ENCODE measurements around the gene MYBPC2.

The MYBPC2 gene

DNA sequence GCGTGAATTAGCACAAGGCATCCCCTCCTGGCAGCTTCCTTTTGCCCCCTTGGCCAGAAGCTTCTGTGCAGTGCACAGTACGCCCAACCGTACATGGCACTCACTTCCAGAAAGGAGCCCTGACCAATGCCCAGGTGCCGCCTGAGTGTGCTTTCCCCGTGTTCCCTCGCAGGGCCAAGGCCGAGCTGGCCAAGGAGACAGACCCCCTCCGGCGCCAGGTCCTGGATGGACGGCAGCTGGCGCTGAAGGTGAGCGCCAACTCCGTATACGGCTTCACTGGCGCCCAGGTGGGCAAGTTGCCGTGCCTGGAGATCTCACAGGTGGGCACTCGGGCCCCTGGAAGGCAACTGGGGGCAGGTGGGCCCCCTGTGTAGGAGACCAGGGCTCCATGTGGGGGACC, 23.3 kb upstream of the MYBPC2 start:
- in situ Hi-C loops (cut with HindIII; ENCODE audit: low sequenced_read_pairs), result no loop called here

DNA sequence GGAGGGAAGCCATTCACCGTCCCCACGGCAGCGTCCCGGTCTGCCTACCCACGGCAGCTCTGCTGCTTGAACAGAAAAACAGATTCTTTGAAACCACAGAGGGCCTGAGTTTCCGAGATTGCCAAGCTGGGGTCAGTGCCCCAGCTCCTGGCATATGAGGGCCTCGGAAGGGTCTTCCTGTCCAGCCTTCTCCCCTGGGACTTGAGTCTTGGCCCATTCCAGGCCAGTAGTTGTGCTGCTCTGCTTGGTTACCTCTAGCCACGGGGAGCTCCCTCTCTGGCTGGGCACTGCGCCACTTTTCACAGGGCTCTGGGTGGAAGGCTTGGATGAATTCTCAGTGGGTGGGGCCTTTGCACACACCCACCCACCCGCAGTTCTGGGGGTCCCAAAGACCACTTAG, 22.6 kb upstream of the MYBPC2 start:
- in situ Hi-C loops (cut with HindIII; ENCODE audit: low sequenced_read_pairs), result no loop called here

DNA sequence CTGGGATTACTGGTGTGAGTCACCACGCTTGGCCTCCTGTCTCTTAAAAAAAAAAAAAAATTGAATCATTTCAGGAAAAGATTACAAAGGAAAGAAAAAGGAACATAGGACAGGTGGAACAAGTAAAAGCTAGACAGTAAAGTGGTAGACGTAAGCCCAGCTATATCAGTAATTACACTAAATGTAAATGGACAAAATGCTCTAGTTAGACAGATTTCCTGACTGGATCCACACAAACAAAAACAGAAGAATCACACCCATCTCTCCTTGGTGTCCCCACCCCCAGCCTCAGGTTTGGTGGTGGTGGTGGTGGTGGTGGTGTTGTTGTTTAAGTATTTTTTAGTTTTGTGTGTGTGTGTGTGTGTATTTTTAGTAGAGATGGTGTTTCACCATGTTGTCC, 20.3 kb upstream of the MYBPC2 start:
- in situ Hi-C loops (cut with HindIII; ENCODE audit: low sequenced_read_pairs), result no loop called here

DNA sequence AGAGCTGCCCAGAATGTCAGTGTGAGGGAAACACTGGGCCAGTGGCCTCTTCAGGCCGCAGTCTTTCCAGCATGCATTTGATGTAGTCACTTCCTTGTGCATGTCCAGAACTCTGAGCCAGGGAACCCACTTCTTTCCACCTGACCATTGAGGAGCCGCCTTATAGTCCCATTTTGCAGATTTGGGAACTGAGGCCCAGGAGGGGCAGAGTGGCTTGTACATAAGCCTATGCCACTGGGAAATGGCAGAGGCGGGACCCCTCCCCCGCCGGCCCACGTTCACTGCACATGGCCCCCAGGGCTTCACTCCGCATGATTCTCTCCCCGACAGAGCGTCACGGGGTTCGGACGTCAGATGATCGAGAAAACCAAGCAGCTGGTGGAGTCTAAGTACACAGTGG, 19.6 kb upstream of the MYBPC2 start:
- in situ Hi-C loops (cut with HindIII; ENCODE audit: low sequenced_read_pairs), result no loop called here

DNA sequence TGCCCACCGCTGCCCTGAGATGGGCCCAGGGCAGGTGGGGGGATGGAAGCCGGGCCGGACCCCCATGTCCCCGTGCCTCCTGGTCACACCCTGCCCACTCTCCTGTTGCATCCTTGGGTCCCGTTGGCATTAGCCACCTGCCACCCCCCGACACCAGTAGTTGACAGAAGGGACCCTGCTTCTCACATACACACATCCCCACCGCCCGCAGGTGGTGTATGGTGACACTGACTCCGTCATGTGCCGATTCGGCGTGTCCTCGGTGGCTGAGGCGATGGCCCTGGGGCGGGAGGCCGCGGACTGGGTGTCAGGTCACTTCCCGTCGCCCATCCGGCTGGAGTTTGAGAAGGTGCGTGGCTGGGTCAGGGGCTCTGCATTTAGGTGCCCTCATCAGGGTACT, 19.2 kb upstream of the MYBPC2 start:
- in situ Hi-C loops (cut with HindIII; ENCODE audit: low sequenced_read_pairs), result no loop called here

DNA sequence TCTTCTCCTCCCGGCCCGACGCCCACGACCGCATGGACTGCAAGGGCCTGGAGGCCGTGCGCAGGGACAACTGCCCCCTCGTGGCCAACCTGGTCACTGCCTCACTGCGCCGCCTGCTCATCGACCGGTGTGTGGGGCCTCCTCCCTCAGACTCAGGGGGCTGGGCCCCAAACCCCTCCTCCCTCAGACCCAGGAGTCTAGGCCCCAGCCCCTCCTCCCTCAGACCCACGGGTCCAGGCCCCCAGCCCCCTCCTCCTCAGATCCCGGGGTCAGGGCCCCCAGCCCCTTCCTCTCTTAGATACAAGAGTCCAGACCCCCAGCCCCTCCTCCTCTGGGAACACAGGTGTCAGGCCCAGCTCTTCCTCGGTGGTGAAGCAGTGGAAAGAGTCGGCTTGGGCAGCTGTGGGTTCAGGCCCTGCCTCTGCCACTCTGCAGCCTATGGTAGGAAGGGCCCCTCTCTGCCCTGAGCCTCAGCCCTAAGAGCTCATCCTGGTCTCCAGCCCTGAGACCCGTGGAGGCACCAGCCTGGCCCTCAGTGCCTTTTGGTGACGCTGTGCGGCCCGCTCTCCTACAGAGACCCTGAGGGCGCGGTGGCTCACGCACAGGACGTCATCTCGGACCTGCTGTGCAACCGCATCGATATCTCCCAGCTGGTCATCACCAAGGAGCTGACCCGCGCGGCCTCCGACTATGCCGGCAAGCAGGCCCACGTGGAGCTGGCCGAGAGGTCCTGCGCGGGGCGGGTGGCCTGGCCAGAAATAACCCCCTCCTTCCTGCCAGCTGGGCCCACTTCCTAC, 17.6 kb upstream of the MYBPC2 start:
- in situ Hi-C loops (cut with HindIII; ENCODE audit: low sequenced_read_pairs), result no loop called here

DNA sequence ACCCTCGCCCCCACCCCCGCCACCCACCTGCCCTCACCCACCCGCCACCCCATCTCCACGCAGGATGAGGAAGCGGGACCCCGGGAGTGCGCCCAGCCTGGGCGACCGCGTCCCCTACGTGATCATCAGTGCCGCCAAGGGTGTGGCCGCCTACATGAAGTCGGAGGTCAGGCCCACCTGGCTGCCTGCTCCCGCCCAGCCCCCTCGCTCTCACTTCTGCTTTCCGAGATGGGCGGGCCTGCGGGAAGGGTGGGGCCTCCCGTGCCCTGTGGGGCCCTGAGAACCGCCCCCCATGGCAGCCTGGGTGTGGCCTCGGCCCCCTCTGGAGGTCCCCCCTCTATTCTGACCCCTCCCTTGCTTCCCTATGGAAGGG, 17.0 kb upstream of the MYBPC2 start:
- in situ Hi-C loops (cut with HindIII; ENCODE audit: low sequenced_read_pairs), result no loop called here

DNA sequence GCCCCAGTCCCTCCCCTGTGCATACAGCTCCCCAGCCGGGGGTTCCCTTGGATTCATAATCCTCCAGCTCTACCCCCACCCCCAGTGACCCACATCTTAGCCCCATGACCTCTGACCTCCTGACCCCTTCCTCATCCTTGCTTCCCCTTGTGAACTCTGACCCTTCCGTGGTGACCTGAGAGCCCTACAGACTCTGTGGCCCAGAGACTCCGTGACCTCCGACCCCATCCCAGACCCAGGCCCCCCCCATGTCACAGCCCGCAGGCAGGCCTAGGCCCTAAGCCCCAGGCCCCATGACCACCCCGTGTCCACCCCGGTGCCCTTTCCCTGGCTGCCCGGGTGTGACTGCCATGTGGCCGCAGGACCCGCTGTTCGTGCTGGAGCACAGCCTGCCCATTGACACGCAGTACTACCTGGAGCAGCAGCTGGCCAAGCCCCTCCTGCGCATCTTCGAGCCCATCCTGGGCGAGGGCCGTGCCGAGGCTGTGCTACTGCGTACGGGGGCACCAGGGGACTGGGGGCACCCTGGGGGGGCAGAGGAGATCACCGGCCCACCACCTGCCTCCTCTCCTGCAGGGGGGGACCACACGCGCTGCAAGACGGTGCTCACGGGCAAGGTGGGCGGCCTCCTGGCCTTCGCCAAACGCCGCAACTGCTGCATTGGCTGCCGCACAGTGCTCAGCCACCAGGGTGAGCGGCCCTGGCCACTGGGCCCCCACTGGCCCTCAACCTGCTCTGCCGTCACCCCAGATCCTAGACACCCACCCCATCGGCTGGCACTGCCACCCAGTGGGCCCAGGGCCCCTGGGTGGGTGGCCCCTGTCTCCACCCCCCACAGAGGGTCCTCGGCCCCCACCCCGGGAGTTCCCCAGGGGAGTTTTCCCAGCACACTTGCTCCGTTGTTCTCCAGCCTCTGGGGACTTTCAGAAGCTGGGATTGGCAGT, 16.4 kb upstream of the MYBPC2 start:
- in situ Hi-C loops (cut with HindIII; ENCODE audit: low sequenced_read_pairs), result no loop called here

DNA sequence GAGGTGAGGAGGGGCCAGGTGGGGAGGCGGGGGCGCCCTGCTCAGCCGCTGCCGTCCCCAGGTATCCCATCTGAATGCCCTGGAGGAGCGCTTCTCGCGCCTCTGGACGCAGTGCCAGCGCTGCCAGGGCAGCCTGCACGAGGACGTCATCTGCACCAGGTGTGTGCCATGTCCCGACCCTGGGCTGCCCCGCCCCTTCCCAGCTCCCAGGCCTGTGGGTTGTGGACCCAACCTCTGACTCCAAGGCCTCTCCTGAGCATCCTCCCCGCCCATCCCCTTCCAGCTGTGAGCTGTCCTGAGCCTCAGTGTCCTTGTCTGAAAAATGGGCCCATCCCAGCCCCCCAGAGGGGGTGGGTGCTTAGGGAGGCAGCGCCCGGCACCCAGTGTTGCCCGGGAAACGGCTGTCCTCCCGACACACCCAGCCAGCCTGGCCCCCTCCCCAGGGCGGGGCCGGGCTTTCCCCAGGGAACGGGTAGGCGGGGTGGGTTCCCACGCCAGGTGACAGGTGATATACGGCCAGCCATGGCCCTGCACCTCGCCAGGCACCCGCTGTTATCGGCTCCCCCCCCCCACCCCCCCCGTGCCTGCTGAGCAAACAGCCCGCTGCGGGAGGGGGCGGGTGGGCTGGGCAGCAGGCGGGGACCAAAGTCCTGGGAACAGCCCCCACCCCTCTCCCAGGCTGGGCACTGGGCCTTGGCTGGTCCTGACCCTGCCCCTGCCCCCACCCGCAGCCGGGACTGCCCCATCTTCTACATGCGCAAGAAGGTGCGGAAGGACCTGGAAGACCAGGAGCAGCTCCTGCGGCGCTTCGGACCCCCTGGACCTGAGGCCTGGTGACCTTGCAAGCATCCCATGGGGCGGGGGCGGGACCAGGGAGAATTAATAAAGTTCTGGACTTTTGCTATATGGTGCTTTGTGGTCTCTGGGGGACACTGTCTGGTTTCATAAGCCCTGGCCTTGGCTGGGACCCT, 15.3 kb upstream of the MYBPC2 start:
- in situ Hi-C loops (cut with HindIII; ENCODE audit: low sequenced_read_pairs), result no loop called here

DNA sequence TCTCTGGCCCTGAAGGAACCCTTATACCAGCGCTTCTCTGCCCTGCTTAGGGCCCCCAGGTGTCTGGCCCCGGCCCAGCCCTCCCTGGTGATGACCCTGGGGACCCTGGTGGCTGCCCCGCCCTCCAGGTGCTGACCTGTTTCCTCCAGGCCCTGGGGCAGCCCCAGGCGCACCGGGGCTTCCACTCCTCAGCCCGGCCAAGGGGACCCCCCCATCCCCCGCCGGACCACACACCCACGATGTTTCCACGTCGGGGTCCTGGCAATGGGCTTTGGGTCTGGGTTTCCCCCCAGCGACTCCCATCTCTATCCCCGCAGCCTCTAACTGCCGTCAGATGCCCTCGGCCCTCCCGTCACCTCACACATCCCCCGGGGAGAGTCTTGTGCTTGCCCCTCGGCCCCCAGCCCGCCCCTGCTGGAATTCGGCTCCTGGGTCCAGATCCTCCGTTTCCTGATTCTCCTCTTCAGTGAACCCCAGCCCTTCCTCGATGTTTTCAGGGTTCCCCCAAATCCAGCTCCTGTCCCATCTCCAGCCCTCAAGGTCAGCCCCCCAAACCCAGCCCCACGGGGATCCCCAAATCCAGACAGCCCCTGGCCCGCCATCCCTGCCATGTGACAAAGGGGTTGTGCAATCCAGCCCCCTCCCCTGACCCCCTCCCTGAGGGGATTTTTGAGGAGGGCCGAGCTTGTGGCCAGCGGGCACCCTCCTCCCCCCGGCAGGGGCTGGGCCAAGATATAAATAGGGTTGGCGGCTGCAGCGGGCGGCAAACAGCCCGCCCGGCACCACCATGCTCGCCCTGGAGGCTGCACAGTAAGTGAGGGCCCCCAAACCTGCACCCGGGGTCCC, 14.3 kb upstream of the MYBPC2 start, which contains the start of gene SPIB:
TSS of gene SPIB (plus strand) at position 763 of the 846 bp plus-strand sequence. CDS start at position 788, 25 bp downstream.
- in situ Hi-C loops (cut with HindIII; ENCODE audit: low sequenced_read_pairs), result no loop called here

DNA sequence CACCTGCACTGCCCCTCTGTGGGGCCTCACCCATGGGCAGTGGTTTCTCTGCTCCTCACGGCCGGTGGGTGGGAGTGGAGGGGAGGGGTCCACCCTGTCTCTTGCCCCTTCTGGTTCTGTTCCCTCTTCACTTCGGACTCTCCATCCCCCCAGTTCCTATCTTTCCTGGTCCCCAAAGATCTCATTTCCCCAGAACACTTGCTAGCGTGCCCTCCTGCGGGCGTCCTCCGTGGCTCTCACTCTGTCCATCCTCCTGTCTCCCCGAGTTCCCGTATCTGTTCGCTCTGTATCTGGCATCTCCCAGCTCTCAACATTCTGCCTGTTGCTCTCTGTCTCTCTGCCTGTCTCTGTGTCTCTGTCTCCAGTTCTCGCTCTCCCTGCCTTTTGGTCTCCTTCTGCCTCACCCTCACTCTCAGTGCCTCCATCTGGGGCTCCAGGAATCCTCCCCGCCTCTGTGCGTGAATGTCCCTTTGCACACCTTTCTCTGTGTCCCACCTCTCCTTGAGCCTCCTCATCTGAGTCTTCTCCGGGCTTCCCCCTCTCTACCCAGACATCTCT, 13.6 kb upstream of the MYBPC2 start:
- in situ Hi-C loops (cut with HindIII; ENCODE audit: low sequenced_read_pairs), result no loop called here

DNA sequence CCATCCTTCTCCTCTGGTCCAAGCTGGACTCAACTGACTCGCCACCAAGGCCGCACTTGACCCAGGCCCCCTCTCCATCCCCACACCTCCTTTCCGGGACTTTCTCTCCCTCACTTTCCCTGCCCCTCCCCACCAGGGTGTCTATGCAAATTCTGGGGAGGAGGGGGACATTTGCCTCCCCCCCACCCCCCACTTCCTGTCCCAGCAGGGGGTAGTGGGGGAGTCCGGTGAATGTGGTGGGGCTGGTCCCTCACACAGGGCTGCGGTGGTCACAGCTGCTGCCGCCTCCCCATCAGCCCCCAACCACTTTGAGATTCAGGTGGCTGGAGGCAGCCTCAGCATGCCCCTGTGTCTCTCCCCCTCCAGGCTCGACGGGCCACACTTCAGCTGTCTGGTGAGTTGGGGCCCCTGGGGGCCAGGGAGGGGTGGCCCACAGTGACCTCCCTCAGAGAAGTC, 13.1 kb upstream of the MYBPC2 start:
- in situ Hi-C loops (cut with HindIII; ENCODE audit: low sequenced_read_pairs), result no loop called here

DNA sequence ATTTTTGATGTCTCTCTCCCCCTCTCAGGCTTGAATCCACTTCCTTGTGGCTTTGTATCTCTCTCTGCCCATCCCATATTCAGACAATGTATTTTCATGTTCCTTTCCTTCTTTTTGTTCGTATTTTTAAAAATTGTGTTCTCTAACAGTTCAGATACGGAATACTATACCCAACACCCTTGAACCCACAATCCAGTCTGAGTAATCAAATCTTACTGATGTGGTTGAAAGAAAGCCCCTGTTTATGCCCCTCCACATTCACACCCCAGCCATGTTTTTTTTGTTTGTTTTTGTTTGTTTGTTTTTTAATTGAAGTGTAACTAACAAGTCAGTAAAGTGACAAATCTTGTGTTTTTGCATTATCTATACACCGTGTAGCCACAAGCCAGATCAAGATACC, 12.6 kb upstream of the MYBPC2 start:
- in situ Hi-C loops (cut with HindIII; ENCODE audit: low sequenced_read_pairs), result no loop called here

DNA sequence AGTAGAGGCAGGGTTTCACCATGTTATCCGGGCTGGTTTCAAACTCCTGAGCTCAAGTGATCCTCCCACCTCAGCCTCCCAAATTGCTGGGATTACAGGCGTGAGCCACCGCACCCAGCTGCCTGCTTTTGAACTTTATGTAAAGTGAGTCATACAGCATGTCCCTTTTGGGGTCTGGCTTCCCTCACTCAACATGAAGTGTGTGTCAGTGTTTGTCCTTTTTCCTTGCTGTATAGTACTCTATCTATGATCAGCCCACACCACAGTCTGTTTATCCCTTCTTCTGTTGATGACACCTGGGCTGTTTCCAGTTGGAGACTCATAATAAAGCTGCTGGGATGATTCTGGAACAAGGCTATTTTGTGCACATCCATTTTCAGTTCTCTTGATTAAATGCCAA, 11.9 kb upstream of the MYBPC2 start:
- in situ Hi-C loops (cut with HindIII; ENCODE audit: low sequenced_read_pairs), result no loop called here

DNA sequence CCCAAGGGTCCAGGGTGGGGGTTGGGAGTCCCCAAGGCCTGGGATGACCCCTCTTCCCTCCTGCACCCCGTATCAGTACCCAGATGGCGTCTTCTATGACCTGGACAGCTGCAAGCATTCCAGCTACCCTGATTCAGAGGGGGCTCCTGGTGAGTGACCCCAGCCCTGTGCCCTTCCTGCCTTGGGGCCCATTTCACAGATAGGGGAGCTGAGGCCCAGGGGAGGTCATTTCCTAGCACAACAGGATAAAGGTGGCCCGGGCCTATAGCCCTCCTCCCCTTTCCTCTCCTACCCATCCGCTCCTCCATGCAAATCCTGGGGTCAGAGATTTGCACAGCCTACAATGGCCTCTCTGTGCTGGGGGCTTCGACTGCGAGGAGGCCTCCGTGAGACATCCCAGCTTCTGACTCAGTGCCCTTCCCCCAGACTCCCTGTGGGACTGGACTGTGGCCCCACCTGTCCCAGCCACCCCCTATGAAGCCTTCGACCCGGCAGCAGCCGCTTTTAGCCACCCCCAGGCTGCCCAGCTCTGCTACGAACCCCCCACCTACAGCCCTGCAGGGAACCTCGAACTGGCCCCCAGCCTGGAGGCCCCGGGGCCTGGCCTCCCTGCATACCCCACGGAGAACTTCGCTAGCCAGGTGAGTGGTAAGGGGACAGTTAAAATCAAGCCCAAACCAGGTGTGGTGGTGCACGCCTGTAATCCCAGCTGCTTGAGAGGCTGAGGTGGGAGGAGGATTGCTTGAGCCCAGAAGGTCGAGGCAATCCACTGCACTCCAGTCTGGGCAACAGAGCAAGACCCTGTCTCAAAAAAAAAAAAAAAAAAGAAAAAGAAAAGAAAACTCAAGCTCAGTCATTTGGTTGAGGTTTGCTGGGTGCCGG, 10.1 kb upstream of the MYBPC2 start:
- in situ Hi-C loops (cut with HindIII; ENCODE audit: low sequenced_read_pairs), result no loop called here

DNA sequence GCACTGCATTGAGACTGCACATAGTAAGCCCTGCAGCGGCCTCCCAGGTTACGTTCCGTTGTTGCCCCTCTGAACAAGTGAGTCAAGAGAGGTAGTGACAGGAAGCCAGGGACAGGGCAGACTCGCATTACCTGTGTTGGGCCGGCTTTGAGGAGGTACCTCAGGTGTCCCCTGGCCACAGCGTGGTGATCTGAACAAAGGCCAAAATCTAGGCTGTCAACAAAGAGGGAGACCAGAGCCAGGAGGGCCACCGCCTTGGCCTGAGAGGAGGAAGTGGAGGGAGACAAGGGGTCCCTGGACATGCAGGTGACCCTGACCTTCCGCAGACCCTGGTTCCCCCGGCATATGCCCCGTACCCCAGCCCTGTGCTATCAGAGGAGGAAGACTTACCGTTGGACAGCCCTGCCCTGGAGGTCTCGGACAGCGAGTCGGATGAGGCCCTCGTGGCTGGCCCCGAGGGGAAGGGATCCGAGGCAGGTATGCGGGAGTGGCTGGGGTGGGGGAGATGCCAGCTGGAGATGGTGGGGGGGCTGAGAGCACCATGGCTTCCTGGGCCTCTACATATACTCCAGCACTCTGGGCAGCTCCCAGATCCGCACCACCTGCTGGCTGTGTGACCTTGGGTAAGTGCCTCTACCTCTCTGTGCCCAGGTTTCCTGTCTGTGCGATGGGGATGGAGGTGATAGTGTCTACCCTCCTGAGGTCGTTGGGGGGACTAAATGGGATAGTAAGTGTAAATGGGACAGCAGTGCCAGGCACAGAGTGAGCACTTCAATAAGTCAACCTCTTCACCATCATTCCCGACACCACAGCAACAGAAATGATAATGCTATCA, 9.2 kb upstream of the MYBPC2 start:
- in situ Hi-C loops (cut with HindIII; ENCODE audit: low sequenced_read_pairs), result no loop called here

DNA sequence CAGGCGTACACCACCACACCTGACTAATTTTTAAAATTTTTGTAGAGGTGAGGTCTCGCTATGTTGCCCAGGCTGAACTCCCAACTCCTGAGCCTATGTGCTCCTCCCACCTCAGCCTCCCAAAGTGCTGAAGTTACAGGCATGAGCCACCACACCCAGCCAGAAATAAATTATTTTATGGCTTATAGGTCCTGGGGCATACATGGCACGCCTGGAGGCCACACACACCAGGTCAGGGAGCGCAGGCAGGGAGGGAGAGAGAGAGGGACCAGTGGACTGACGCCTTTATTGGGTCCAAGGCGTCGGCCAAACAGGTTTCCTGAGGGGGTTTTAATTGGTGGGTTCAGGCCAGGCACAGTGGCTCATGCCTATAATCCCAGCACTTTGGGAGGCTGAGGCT, 7.1 kb upstream of the MYBPC2 start:
- in situ Hi-C loops (cut with HindIII; ENCODE audit: low sequenced_read_pairs), result no loop called here
